Sigmoid colon (tissue), 7 donors: ENCODE measurements around the gene GPR180. TPM values are rescaled to one million over a fixed set of nuclear protein-coding genes. Genes with fewer than 3 reads are reported as not detected.

Experiments used
- DNase-seq: peaks from one replicate; pipeline ENCODE4 v3.0.0-alpha.2; 2019
- H3K27ac ChIP-seq, 4 donors: fragments of 200-600 bp; sonication (generic); one replicate each; pipeline ENCODE4 v1.5.1; 2016 to 2019; ENCODE audit warnings: mild to moderate bottlenecking in 1 of 4
- H3K27me3 ChIP-seq, 3 donors: fragments of 200-600 bp; sonication (generic); one replicate each; pipeline ENCODE4 v1.5.1; 2019; ENCODE audit warnings: mild to moderate bottlenecking in 1 of 3
- H3K36me3 ChIP-seq, 4 donors: fragments of 200-600 bp; sonication (generic); one replicate each; pipeline ENCODE4 v1.5.1; 2016 to 2019
- H3K4me1 ChIP-seq, 4 donors: fragments of 200-600 bp; sonication (generic); one replicate each; pipeline ENCODE4 v1.5.1; 2017 to 2019
- H3K4me3 ChIP-seq, 4 donors: fragments of 200-600 bp; sonication (generic); one replicate each; pipeline ENCODE4 v1.5.1; 2017 to 2019; ENCODE audit warnings: mild to moderate bottlenecking in 2 of 4, moderate library complexity in 1 of 4
- H3K9me3 ChIP-seq, 4 donors: fragments of 200-600 bp in 3 of 4; sonication (generic) in 3 of 4; one replicate each; pipeline versions ENCODE4 v1.5.1 to v1.6.1; 2013 to 2019
- EP300 ChIP-seq, 4 donors: sonication (generic); formaldehyde crosslinking; IDR thresholded peaks; one replicate each; pipeline ENCODE4 v1.6.1; 2017; ENCODE audit warnings: antibody characterized with exemption in 4 of 4
- POLR2A ChIP-seq, 2 donors: fragments of 450-650 bp; IDR thresholded peaks; one replicate each; pipeline ENCODE4 v1.6.1; 2016; ENCODE audit warnings: antibody characterized with exemption in 2 of 2, mild to moderate bottlenecking in 2 of 2, moderate library complexity in 2 of 2
- POLR2AphosphoS5 ChIP-seq, 4 donors: sonication (generic); formaldehyde crosslinking; IDR thresholded peaks; one replicate each; pipeline ENCODE4 v1.6.1; 2017; ENCODE audit warnings: antibody characterized with exemption in 4 of 4
- WGBS, 2 donors: extraction: QIAGEN DNeasy Blood & Tissue Kit; methylation state at CpG; one replicate each; pipeline ENCODE4 v1.1.7; 2013; 5-methylcytosine and 5-hydroxymethylcytosine counted together
- intact Hi-C: fragments of 100-400 bp; cut with DNase I; formaldehyde crosslinking; loops from one replicate; pipeline ENCODE4 v1.15.1; 2023
- polyA plus RNA-seq, 3 donors: library from polyadenylated mRNA; stranded (reverse); fragments of 200-250 nt; gene quantifications; one replicate each; pipeline ENCODE4 v1.2.3, GENCODE V29; 2013
- total RNA-seq, 4 donors: library from RNA; depleted of rRNA; stranded (reverse); fragments of >200 nt; gene quantifications; one replicate each; pipeline ENCODE4 v1.1.0, GENCODE V29; 2016
- TF ChIP-seq, protein P1 (sequence below), 4 experiments: fragments of 450-650 bp in 3 of 4; fragments of 200-600 bp in 1 of 4; IDR thresholded peaks; one replicate each; pipeline ENCODE4 v1.5.1; 2016 to 2019; ENCODE audit warnings: antibody characterized with exemption in 4 of 4, mild to moderate bottlenecking in 3 of 4, moderate library complexity in 2 of 4
- donor health status: healthy with polysubstance abuse.
- donor health status: Bipolar disorder and iron deficiency.
- donor health status: healthy.

GPR180 gene
- total and polyA plus RNA-seq, 7 donors = 0.69 to 6.9 (median 4.9) TPM

DNA sequence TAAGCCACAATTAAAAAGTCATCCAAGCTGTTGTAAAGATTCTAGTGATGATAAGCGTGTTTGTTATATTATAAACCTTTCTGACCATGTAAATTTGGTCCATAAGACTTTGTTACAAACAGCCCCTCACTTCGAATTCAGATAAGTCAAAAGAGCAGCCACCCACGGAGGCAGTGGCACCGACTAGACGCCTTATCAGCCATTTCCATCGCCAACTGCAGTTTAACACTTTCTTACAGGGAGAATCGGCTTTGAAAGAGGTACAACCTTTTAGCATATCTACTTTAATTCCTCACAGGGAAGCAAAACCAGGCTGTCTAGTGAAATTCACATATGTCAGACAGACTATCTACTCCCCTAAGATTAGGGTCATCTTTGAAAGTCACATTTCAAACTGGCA, 63.2 kb downstream of the GPR180 start:
- no peak for DNase-seq
- Histone ChIP-seq H3K4me1 (no peaks in the 10 kb centered on the region), H3K27ac (no peak overlapping the region), H3K36me3 (no peaks in the 10 kb centered on the region), H3K27me3 (no peaks in the 10 kb centered on the region), H3K9me3 (no peaks in the 10 kb centered on the region), H3K4me3 (no peak overlapping the region)
- 68 to 75% methylated on average over 7 of the region's 7 CpGs for WGBS, 2 donors
- intact Hi-C loops = no loop called here
- TF ChIP-seq POLR2AphosphoS5 (IDR thresholded peaks at IDR 0.05) (no peak), POLR2A (IDR thresholded peaks at IDR 0.05) (no peak), EP300 (IDR thresholded peaks at IDR 0.05) (no peak)
- TF ChIP-seq, protein P1, sequence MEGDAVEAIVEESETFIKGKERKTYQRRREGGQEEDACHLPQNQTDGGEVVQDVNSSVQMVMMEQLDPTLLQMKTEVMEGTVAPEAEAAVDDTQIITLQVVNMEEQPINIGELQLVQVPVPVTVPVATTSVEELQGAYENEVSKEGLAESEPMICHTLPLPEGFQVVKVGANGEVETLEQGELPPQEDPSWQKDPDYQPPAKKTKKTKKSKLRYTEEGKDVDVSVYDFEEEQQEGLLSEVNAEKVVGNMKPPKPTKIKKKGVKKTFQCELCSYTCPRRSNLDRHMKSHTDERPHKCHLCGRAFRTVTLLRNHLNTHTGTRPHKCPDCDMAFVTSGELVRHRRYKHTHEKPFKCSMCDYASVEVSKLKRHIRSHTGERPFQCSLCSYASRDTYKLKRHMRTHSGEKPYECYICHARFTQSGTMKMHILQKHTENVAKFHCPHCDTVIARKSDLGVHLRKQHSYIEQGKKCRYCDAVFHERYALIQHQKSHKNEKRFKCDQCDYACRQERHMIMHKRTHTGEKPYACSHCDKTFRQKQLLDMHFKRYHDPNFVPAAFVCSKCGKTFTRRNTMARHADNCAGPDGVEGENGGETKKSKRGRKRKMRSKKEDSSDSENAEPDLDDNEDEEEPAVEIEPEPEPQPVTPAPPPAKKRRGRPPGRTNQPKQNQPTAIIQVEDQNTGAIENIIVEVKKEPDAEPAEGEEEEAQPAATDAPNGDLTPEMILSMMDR (IDR thresholded peaks at IDR 0.05) = no peak

DNA sequence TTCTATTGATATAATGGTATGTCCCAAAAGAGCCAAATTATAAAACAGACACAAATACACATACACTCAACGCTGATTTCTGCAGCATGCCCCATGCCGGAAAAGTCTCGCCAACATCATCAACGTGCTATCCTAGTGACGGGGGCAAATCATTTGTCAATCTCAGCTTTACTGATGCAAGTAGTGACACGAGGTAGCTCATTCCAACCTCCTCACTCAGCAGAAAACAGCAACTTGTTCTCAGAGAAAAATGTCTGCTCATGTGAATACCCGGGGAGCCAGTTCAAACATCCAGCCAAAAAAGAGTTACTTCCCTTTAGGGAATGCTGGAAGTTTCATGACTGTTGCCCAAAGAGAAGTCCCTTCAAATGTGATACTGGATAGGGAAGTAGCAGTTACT, 64.4 kb downstream of the GPR180 start:
- intact Hi-C loops = no loop called here
- Histone ChIP-seq H3K9me3 (no peaks in the 10 kb centered on the region), H3K4me1 (no peaks in the 10 kb centered on the region), H3K36me3 (no peaks in the 10 kb centered on the region), H3K27ac (no peak overlapping the region), H3K27me3 (no peaks in the 10 kb centered on the region), H3K4me3 (no peak overlapping the region)
- no peak for DNase-seq
- TF ChIP-seq, protein P1 (IDR thresholded peaks at IDR 0.05) = no peak
- TF ChIP-seq POLR2A (IDR thresholded peaks at IDR 0.05) = no peak
- no peak for TF ChIP-seq EP300 (IDR thresholded peaks at IDR 0.05)
- TF ChIP-seq POLR2AphosphoS5 (IDR thresholded peaks at IDR 0.05) = no peak
- WGBS, 2 donors = 92 to 94% methylated on average over 7 of the region's 7 CpGs

DNA sequence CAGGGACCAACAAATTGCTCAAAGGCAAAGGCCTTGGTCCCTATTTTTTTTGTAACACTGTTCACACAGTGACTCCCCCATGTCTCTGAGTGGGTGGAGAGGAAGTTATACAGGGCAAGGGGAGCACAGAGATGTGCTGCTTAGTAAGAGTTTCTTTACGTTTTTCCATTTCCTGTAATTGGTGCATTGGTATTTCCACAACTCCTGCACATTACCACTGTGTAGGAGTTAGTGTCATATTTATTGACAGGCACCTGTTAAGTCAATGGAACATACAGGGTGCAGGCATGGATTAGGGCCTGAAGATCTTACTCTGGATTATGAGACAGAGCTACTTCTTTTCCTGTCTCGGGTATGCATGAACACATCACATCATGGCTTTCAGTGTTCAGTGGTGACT, 65.5 kb downstream of the GPR180 start:
- intact Hi-C loops = no loop called here
- 68 to 85% methylated on average over 2 of the region's 2 CpGs for WGBS, 2 donors

DNA sequence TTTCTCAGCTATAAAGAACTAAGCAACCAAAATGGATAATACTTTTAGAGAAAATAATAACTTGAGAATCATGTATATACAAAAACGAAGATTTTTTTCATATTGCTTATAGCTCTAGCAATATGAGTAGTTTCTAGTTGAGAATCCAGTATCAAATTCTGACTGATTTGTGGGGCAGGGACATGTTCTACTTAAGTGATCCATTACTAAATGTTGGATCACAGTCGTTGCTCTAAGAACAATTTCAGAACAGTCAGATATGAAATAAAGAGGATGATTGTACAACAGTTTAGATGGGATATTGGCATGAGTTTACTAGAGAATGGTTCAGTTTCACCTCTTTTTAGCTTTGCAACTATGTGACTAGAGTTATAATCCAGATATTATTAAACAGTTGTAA, 70.7 kb downstream of the GPR180 start:
- Histone ChIP-seq H3K27me3 (no peaks in the 10 kb centered on the region), H3K4me3 (no peak overlapping the region), H3K9me3 (no peaks in the 10 kb centered on the region), H3K36me3 (no peaks in the 10 kb centered on the region), H3K4me1 (no peaks in the 10 kb centered on the region), H3K27ac (no peak overlapping the region)
- no peak for TF ChIP-seq POLR2A (IDR thresholded peaks at IDR 0.05)
- no peak for TF ChIP-seq EP300 (IDR thresholded peaks at IDR 0.05)
- no peak for DNase-seq
- intact Hi-C loops = no loop called here
- WGBS, 2 donors = 70 to 79% methylated on average over 2 of the region's 2 CpGs

More for the DNA sequence above, 65.5 kb downstream of the GPR180 start:
- no peaks in the 10 kb centered on the region for H3K36me3 ChIP-seq
- H3K4me1 ChIP-seq = no peaks in the 10 kb centered on the region
- DNase-seq = no peak
- TF ChIP-seq, protein P1 (IDR thresholded peaks at IDR 0.05) = no peak
- no peak for TF ChIP-seq EP300 (IDR thresholded peaks at IDR 0.05)
- no peak for TF ChIP-seq POLR2A (IDR thresholded peaks at IDR 0.05)
- no peak for TF ChIP-seq POLR2AphosphoS5 (IDR thresholded peaks at IDR 0.05)
- H3K4me3 ChIP-seq = no peak overlapping the region
- H3K9me3 ChIP-seq = no peaks in the 10 kb centered on the region
- H3K27ac ChIP-seq = no peak overlapping the region
- no peaks in the 10 kb centered on the region for H3K27me3 ChIP-seq

DNA sequence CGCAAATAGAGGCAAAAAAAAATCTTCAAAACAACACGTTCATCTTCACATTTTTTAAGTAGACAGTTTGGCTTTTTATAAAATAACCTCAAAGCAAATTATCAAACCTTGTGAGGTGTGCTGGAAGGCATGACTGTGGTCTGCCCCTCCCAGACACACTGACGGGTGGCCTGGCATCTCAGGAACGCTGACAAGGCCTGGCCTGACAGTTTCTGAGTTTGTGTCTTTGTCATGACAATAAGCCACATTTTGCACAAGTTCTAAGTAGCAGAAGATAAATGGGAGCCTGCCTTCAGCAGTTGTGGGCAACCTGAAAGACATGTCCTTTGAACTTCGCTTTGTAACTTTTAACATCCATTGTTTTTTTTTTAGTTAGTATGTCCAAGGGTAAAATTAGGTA, 72.2 kb downstream of the GPR180 start:
- H3K27me3 ChIP-seq = no peaks in the 10 kb centered on the region
- no peaks in the 10 kb centered on the region for H3K9me3 ChIP-seq
- intact Hi-C loops = loop anchor here (2.0 kb wide), 1 partner anchor 805 kb away; no protein-coding TSS in a partner anchor
- no peak for DNase-seq
- TF ChIP-seq EP300 (IDR thresholded peaks at IDR 0.05) = no peak
- no peak for TF ChIP-seq POLR2AphosphoS5 (IDR thresholded peaks at IDR 0.05)
- TF ChIP-seq, protein P1 (IDR thresholded peaks at IDR 0.05) = no peak
- no peak for TF ChIP-seq POLR2A (IDR thresholded peaks at IDR 0.05)
- H3K4me1 ChIP-seq = no peaks in the 10 kb centered on the region
- H3K27ac ChIP-seq = no peak overlapping the region
- no peaks in the 10 kb centered on the region for H3K36me3 ChIP-seq
- WGBS, 2 donors = 68 to 70% methylated on average over 5 of the region's 5 CpGs
- H3K4me3 ChIP-seq = no peak overlapping the region
